Measurements from ENCODE around the gene THOC5.

- TF ChIP-seq CTCF (IDR thresholded peaks at IDR 0.05) (no peak), POLR2A (IDR thresholded peaks at IDR 0.05) (no peak), POLR2AphosphoS5 (IDR thresholded peaks at IDR 0.05) (no peak)
Measured at GRCh38 chr22:29578462-29579200, 25.1 kb upstream of the THOC5 start.
